ENCODE data around the gene TNFRSF11A.

TNFRSF11A gene

DNA sequence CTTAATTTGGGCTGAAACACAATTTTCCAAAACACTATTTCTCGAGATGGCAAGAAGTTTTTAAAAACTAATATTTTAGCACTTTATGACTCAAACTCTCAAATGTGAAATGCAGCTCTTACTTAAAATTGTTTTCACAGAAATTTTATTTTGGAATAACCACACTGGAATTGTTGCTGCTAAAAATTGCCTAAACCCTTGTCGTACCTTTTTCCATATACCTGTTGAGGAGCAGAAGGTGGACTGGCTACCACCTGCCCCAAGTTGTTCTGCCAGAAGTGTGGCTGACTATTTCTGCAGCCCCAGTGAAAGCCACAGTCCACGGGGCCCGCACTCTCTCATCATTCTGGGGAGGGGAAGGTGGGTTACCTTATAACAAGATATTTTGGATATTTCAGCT lies 23.4 kb downstream of the TNFRSF11A start:
- H2AFZ ChIP-seq (ENCODE audit: low read length): no peak overlapping the region
- TF ChIP-seq EZH2phosphoT487 (IDR thresholded peaks at IDR 0.05; ENCODE audit: low read length) (no peak), EZH2 (optimal IDR thresholded peaks at IDR 0.05; ENCODE audit: low read depth, low read length) (no peak), CTCF (IDR thresholded peaks at IDR 0.05; ENCODE audit: low read length) (no peak)
- H3F3A ChIP-seq (ENCODE audit: insufficient read depth, low read length): no peaks in the 10 kb centered on the region
- H3K9me3 ChIP-seq (replicated peaks; ENCODE audit: insufficient read depth, low read length): no peaks in the 10 kb centered on the region
- H3K9me2 ChIP-seq (replicated peaks; ENCODE audit: insufficient read depth, low read length): no peaks in the 10 kb centered on the region
- no peaks in the 10 kb centered on the region for H3K79me2 ChIP-seq (ENCODE audit: low read length)
- no peak overlapping the region for H3K4me2 ChIP-seq (ENCODE audit: low read depth, low read length)
- H3K36me3 ChIP-seq (replicated peaks; ENCODE audit: insufficient read depth, low read length): no peaks in the 10 kb centered on the region
- H3K27me3 ChIP-seq (replicated peaks; ENCODE audit: insufficient read depth, low read length): no peaks in the 10 kb centered on the region
- no peak overlapping the region for H3K27ac ChIP-seq (ENCODE audit: low read length)
- no peak overlapping the region for H3K9ac ChIP-seq (ENCODE audit: low read length)
- H3K4me3 ChIP-seq (ENCODE audit: low read length): no peak overlapping the region
- DNase-seq: no peak
- H4K20me1 ChIP-seq (ENCODE audit: insufficient read depth, low read length): no peaks in the 10 kb centered on the region
- H3K4me1 ChIP-seq (ENCODE audit: low read length): no peaks in the 10 kb centered on the region

- Histone ChIP-seq H3K9me3 (replicated peaks; ENCODE audit: insufficient read depth, low read length) (no peaks in the 10 kb centered on the region), H3K9ac (ENCODE audit: low read length) (no peak overlapping the region), H2AFZ (ENCODE audit: low read length) (no peak overlapping the region), H3K27me3 (replicated peaks; ENCODE audit: insufficient read depth, low read length) (no peaks in the 10 kb centered on the region), H3K4me1 (ENCODE audit: low read length) (no peaks in the 10 kb centered on the region), H3F3A (ENCODE audit: insufficient read depth, low read length) (no peaks in the 10 kb centered on the region), H3K4me3 (ENCODE audit: low read length) (no peak overlapping the region), H3K36me3 (replicated peaks; ENCODE audit: insufficient read depth, low read length) (no peaks in the 10 kb centered on the region), H3K79me2 (ENCODE audit: low read length) (no peaks in the 10 kb centered on the region), H4K20me1 (ENCODE audit: insufficient read depth, low read length) (no peaks in the 10 kb centered on the region), H3K9me2 (replicated peaks; ENCODE audit: insufficient read depth, low read length) (no peaks in the 10 kb centered on the region), H3K4me2 (ENCODE audit: low read depth, low read length) (no peak overlapping the region), H3K27ac (ENCODE audit: low read length) (no peak overlapping the region)
- no peak for DNase-seq
- TF ChIP-seq CTCF (IDR thresholded peaks at IDR 0.05; ENCODE audit: low read length) (no peak), EZH2phosphoT487 (IDR thresholded peaks at IDR 0.05; ENCODE audit: low read length) (no peak), EZH2 (optimal IDR thresholded peaks at IDR 0.05; ENCODE audit: low read depth, low read length) (no peak)
Observed at GRCh38 chr18:62353170-62353569, 28.1 kb downstream of the TNFRSF11A start.

GRCh38 chr18:62354151-62354550 lies 29.0 kb downstream of the TNFRSF11A start:
- H3K79me2 ChIP-seq (ENCODE audit: low read length): no peaks in the 10 kb centered on the region
- no peak overlapping the region for H3K4me3 ChIP-seq (ENCODE audit: low read length)
- H3K4me2 ChIP-seq (ENCODE audit: low read depth, low read length): no peak overlapping the region
- no peaks in the 10 kb centered on the region for H3K9me3 ChIP-seq (replicated peaks; ENCODE audit: insufficient read depth, low read length)
- H2AFZ ChIP-seq (ENCODE audit: low read length): no peak overlapping the region
- H3F3A ChIP-seq (ENCODE audit: insufficient read depth, low read length): no peaks in the 10 kb centered on the region
- no peaks in the 10 kb centered on the region for H3K9me2 ChIP-seq (replicated peaks; ENCODE audit: insufficient read depth, low read length)
- no peaks in the 10 kb centered on the region for H3K36me3 ChIP-seq (replicated peaks; ENCODE audit: insufficient read depth, low read length)
- H3K9ac ChIP-seq (ENCODE audit: low read length): no peak overlapping the region
- no peak for DNase-seq
- TF ChIP-seq EZH2phosphoT487 (IDR thresholded peaks at IDR 0.05; ENCODE audit: low read length) (no peak), CTCF (IDR thresholded peaks at IDR 0.05; ENCODE audit: low read length) (no peak), EZH2 (optimal IDR thresholded peaks at IDR 0.05; ENCODE audit: low read depth, low read length) (no peak)
- H4K20me1 ChIP-seq (ENCODE audit: insufficient read depth, low read length): no peaks in the 10 kb centered on the region
- H3K4me1 ChIP-seq (ENCODE audit: low read length): no peaks in the 10 kb centered on the region
- no peaks in the 10 kb centered on the region for H3K27me3 ChIP-seq (replicated peaks; ENCODE audit: insufficient read depth, low read length)
- H3K27ac ChIP-seq (ENCODE audit: low read length): no peak overlapping the region

Data from MM.1S (cell line).